ENCODE data around the gene VLDLR. TPM values are rescaled to one million over a fixed set of nuclear protein-coding genes. Genes with fewer than 3 reads are reported as not detected.

Gene VLDLR
- total and polyA plus RNA-seq, 11 donors = 15.1 to 177 (median 112) TPM

DNA sequence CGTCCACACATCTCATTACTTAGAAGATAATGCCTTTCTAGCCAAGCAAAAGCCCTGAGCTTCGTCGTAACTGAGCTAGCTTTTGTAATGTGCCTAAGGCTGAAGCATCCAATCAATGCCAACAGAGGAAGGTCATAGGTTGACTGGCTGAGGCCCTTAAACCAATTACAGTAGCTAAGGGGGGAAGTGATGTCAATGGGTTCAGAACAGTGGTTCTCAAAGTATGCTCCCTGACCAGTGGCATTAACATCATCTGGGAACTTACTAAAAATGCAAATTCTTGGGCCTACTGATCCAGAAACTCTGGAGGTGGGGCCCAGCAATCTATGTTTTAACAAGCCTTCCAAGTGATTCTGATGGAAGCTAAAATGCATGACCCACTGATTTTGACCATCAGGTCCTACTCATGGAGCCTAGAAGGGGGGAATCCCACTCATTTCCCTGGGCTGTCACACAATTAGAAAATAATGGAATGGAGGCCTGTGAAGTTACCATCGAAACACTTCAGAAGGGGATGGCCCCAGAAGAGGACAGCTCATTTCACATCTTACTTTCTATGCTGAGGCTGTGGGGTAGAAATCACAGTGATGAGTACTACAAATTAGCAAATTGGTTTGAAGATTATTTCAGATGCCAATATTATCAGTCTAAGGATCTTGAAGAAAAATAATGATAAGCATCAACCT is 4.8 kb upstream of the VLDLR start:
- intact Hi-C loops (cut with DNase I) = loop anchor here in 3 of 10 donors (5.0 to 10.0 kb wide), 3 partner anchors 55 to 472 kb away; no protein-coding TSS in a partner anchor
- 94 to 98% (median 95%) methylated on average over 4 of the region's 4 CpGs for WGBS, 4 donors
- H3K4me1 ChIP-seq = peaks cover 0 to 22% (median 6%) of the 10 kb centered on the region in 12 donors
- no peak overlapping the region for H3K27ac ChIP-seq
- no peak for ATAC-seq
- TF ChIP-seq CTCF (IDR thresholded peaks at IDR 0.05) (no peak), POLR2A (IDR thresholded peaks at IDR 0.05) (no peak)
- DNase-seq = no peak
- H3K27me3 ChIP-seq = peaks cover 0 to 12% (median 0%) of the 10 kb centered on the region in 9 donors
- no peaks in the 10 kb centered on the region for H3K9me3 ChIP-seq
- no peak overlapping the region for H3K4me3 ChIP-seq
- no peaks in the 10 kb centered on the region for H3K36me3 ChIP-seq

GRCh38 chr9:2618289-2618688 is 3.3 kb upstream of the VLDLR start:
- 93 to 100% (median 94%) methylated on average over 1 of the region's 1 CpG for WGBS, 4 donors
- Histone ChIP-seq H3K4me1 (peaks cover 0 to 25% (median 6%) of the 10 kb centered on the region in 12 donors), H3K36me3 (no peaks in the 10 kb centered on the region), H3K27ac (no peak overlapping the region), H3K27me3 (peaks cover 0 to 25% (median 0%) of the 10 kb centered on the region in 9 donors), H3K4me3 (no peak overlapping the region), H3K9me3 (no peaks in the 10 kb centered on the region)
- TF ChIP-seq CTCF (IDR thresholded peaks at IDR 0.05) = no peak
- no peak for TF ChIP-seq POLR2A (IDR thresholded peaks at IDR 0.05)
- intact Hi-C loops (cut with DNase I) = loop anchor here in 3 of 10 donors (5.0 to 10.0 kb wide), 3 partner anchors 56 to 473 kb away; no protein-coding TSS in a partner anchor
- no peak for ATAC-seq
- DNase-seq = no peak

- no peaks in the 10 kb centered on the region for H3K36me3 ChIP-seq
- H3K27ac ChIP-seq = peak overlapping the region; percentile 55 to 98 (median 94)
- ATAC-seq (peak; percentile 74 to 82 (median 82)), DNase-seq (peak; percentile 76 to 90 (median 89))
- H3K4me3 ChIP-seq = peak overlapping the region; percentile 70 to 94 (median 86)
- H3K27me3 ChIP-seq = peaks cover 0 to 44% (median 0%) of the 10 kb centered on the region in 9 donors
- H3K9me3 ChIP-seq = no peaks in the 10 kb centered on the region
- peaks cover 0 to 38% (median 23%) of the 10 kb centered on the region in 12 donors for H3K4me1 ChIP-seq
- intact Hi-C loops (cut with DNase I) = loop anchor here in 9 of 10 donors (2.0 to 10.0 kb wide), 16 partner anchors 41 to 486 kb away; no protein-coding TSS in a partner anchor
- TF ChIP-seq POLR2A (IDR thresholded peaks at IDR 0.05) (peak in 1 of 2 donors; percentile 64), CTCF (IDR thresholded peaks at IDR 0.05) (peak in 6 of 12 donors; percentile 12 to 40 (median 21))
- WGBS, 4 donors = 4 to 14% (median 8%) methylated on average over 17 to 66 of the region's 66 CpGs
Observed at GRCh38 chr9:2620919-2621721, 467 bp upstream of the VLDLR start.

All from heart left ventricle (tissue), 16 donors.